ENCODE data around the gene KMT5B. TPM values are rescaled to one million over a fixed set of nuclear protein-coding genes. Genes with fewer than 3 reads are reported as not detected.

Gene KMT5B
- total RNA-seq, 1 donor from 2014 or later, result 43.9 TPM

DNA sequence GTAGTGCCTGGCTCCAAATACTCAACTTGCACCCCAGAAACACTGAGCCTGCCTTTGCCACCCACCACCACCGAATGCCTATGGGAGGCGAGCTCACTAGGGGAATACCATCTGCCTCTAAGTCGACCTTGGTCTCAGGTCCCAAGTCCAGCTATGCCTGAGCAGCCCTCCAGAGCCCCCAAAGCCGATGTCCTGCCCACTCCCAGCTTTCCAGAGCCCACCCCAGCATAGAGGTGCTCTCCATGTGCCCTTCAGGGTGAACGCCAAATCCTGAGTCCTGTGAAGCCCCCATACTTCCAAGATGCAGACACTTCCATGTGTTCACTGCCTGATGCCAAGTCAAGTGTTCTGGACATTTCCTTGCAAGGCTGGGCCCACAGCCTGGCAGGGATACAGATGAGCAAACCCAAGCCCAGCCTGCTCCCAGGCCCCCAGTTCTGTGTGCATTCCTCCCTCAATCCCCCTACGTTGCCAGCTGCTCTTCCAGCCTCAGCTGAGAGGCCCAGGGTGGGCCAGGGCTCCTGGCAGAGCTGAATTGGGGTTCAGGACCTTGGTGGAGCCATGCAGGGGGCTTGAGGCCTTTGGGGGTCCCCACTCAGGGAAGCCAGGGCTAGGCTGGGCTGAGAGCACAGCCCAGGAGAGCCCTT lies 2.6 kb upstream of the KMT5B start:
- no peak for TF ChIP-seq CTCF (IDR thresholded peaks at IDR 0.05)
- no peak overlapping the region for H3K27ac ChIP-seq
- no peaks in the 10 kb centered on the region for H3K27me3 ChIP-seq
- ATAC-seq (no peak), DNase-seq (no peak)
- intact Hi-C loops (cut with DNase I), result no loop called here
- no peaks in the 10 kb centered on the region for H3K9me3 ChIP-seq
- H3K36me3 ChIP-seq, result no peaks in the 10 kb centered on the region
- H3K4me3 ChIP-seq, result no peak overlapping the region
- H3K4me1 ChIP-seq, result peaks cover 21% of the 10 kb centered on the region

GRCh38 chr11:68215087-68215445 lies 2.0 kb upstream of the KMT5B start:
- intact Hi-C loops (cut with DNase I), result no loop called here
- no peak overlapping the region for H3K27ac ChIP-seq
- H3K4me3 ChIP-seq, result no peak overlapping the region
- TF ChIP-seq CTCF (IDR thresholded peaks at IDR 0.05), result no peak
- H3K36me3 ChIP-seq, result no peaks in the 10 kb centered on the region
- H3K27me3 ChIP-seq, result no peaks in the 10 kb centered on the region
- H3K9me3 ChIP-seq, result no peaks in the 10 kb centered on the region
- ATAC-seq (no peak), DNase-seq (peak; percentile 82)
- H3K4me1 ChIP-seq, result peaks cover 25% of the 10 kb centered on the region

DNA sequence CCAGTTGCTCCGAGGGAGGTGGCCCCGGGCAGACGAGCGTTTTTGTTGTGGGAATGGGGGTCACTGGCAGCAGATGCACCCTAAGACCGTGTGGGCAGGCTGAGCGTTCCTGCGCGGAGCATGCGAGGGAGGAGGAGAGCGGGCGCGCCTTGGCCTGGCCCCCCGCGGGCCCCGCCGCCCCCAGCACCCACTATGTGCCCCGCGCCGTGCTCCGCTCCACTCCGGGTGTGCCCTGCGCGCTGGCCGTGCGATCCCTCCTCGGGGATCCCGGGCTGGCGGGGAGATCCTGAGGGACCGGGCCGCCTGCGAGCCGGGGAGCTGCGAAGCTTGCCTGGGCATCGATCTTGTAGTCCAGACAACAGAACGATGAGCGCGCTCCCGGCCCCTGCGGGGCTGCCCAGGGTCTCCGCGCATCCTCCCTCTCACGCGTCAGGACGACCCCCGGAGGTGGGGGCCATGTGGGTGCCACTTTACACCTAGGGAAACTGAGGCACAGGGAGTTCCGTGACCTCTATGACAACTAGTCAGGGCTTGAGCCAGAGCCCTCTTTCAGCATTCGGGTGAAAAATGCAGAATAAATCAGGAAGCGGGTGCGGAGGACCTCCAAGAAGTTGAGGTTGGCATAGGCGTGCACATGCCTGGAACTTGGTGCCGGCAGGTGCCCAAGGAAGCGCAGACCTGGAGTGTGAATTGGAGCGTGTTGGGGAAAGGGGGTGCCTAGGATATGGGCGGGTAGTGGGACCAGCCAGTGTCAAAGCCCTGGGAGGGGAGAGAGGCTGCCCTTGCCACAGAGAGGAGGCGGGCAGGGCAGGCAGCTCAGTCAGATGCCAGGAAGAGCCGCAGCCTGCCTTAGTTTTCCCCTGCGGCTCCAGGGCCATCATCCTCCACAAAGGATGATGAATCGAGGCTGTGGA lies 1.3 kb upstream of the KMT5B start:
- intact Hi-C loops (cut with DNase I), result no loop called here
- Histone ChIP-seq H3K36me3 (no peaks in the 10 kb centered on the region), H3K27ac (peak overlapping the region; percentile 99), H3K4me1 (peaks cover 31% of the 10 kb centered on the region), H3K4me3 (peak overlapping the region; percentile 83), H3K9me3 (no peaks in the 10 kb centered on the region), H3K27me3 (no peaks in the 10 kb centered on the region)
- ATAC-seq, result peak; percentile 4
- TF ChIP-seq CTCF (IDR thresholded peaks at IDR 0.05), result no peak
- peak; percentile 76 for DNase-seq

GRCh38 chr11:68213555-68214172 lies 568 bp upstream of the KMT5B start:
- Histone ChIP-seq H3K9me3 (no peaks in the 10 kb centered on the region), H3K27me3 (no peaks in the 10 kb centered on the region), H3K4me3 (peak overlapping the region; percentile 83), H3K27ac (peak overlapping the region; percentile 99), H3K36me3 (no peaks in the 10 kb centered on the region), H3K4me1 (peaks cover 39% of the 10 kb centered on the region)
- DNase-seq (peak; percentile 93), ATAC-seq (peak; percentile 81)
- intact Hi-C loops (cut with DNase I), result no loop called here
- TF ChIP-seq CTCF (IDR thresholded peaks at IDR 0.05), result no peak

- DNase-seq (peak; percentile 87), ATAC-seq (peak; percentile 75)
- Histone ChIP-seq H3K27ac (peak overlapping the region; percentile 99), H3K4me3 (peak overlapping the region; percentile 89), H3K9me3 (no peaks in the 10 kb centered on the region), H3K27me3 (no peaks in the 10 kb centered on the region), H3K4me1 (peaks cover 40% of the 10 kb centered on the region), H3K36me3 (no peaks in the 10 kb centered on the region)
- intact Hi-C loops (cut with DNase I), result no loop called here
- TF ChIP-seq CTCF (IDR thresholded peaks at IDR 0.05), result no peak
These were observed 518 bp downstream of the KMT5B start for GRCh38 chr11:68212421-68213134.

Measured in upper lobe of right lung (tissue), 1 donor.